A549 treated with dexamethasone at 1 μM for 4 hours (cell line): Measurements from ENCODE around the gene G0S2. TPM values are rescaled to one million over a fixed set of nuclear protein-coding genes. Genes with fewer than 3 reads are reported as not detected.

Source experiments
- total RNA-seq: library from RNA; stranded (reverse); fragments of 200-300 nt; extraction: Qiagen RNA extraction; gene quantifications from 5 replicates; pipeline ENCODE4 v1.2.3, GENCODE V29; 2022

Gene G0S2, protein sequence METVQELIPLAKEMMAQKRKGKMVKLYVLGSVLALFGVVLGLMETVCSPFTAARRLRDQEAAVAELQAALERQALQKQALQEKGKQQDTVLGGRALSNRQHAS
- total RNA-seq: 3.2 to 4.1 TPM (median 3.4 TPM) in 5 replicates

DNA sequence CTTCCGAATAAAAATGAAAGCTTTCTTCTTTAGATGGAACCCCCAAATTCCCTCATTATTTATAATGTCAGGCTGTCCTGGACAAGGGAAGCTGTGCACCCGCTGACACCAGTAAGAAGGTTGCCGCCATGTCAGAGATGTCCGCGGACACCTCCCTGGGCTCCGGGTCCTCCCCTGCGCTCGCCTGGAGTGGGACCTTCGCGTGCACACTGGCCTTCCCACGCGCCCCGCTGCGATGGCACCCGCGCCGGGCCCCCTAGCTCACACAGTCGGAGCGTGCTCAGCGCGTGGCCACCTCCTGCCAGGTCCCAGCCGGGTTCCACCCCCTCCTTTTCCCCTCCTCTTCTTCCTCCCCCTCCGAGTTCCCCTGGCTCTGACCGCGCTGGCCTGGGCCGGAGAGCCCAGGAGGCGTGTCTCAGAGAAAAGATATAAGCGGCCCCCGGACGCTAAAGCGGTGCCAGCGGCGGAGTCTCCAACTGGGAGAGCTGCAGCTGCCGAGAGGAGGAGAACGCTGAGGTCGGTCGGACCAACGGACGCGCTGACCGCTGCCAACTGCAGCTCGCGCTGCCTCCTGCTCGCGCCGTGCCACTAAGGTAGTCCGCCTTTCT, at the start of gene G0S2:
TSS of gene G0S2 (plus strand) at position 456 of the 608 bp plus-strand sequence. CDS start 273 bp downstream, outside the sequence.

DNA sequence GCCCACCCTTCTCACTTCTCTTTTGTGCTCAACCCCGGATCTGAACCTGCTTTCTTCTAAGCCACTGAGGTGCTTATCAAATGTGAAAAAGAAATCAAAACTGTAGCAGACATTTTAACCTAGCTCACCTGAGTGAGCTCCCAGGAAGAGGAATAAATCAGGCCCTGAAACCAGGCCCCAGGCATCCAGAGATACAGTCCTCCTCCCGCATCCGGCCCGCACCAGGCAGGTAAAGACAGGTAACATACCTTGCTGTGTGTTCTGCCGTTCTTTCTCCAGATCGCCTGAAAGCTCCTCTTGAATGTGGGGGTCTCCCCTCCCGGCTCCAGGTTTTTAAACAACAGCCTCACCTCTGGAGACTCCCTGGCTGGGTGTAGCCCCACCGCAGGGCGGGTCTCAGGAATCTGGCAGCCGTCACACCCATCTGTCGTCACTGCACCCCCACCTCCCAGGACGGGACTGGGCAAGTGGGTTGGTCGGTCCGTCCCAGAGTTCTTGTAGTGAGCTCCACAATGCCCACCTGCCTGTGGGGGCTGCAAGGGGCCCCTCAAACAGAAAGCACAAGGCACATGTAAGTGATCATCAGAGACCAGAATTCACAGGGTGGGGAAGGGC, 23.0 kb upstream of the G0S2 start, which contains the start of gene LAMB3:
TSS of gene LAMB3 (minus strand) at position 305 of the 615 bp plus-strand sequence. CDS start 1,481 bp downstream, outside the sequence.

DNA sequence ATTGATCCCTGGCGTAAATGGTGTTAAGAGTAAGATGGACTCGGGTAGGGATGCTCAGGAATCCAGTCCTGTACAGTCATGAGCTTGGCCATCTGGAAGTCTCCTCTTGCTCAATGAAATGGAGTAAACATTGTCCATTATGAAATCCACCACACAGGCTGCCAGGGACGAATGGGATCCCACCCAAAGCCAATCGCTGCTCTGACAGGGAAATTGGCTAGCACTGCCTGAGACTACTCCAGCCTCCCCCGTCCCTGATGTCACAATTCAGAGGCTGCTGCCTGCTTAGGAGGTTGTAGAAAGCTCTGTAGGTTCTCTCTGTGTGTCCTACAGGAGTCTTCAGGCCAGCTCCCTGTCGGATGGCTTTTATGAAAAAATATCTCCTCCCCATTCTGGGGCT, 29.4 kb downstream of the G0S2 start, which contains the start of gene HSD11B1:
TSS of gene HSD11B1 (plus strand) at position 263 of the 400 bp plus-strand sequence. CDS start at position 360, 97 bp downstream.

Other genes with a start within 250 kb of the G0S2 start
- 0.14 to 0.43 TPM (median 0.30 TPM) in 5 replicates for gene CAMK1G, start 91.7 kb upstream of the G0S2 start, total RNA-seq
- 14.4 to 21.7 TPM (median 19.4 TPM) in 5 replicates for gene LAMB3, start 23.0 kb upstream of the G0S2 start, total RNA-seq
- gene HSD11B1, start 29.4 kb downstream of the G0S2 start, total RNA-seq: 0.26 to 0.62 TPM (median 0.45 TPM) in 5 replicates
- gene TRAF3IP3, start 80.6 kb downstream of the G0S2 start, total RNA-seq: not detected in 5 replicates
- gene C1orf74, start 109.1 kb downstream of the G0S2 start, total RNA-seq: 1.3 to 2.0 TPM (median 1.8 TPM) in 5 replicates
- 0.13 to 0.29 TPM (median 0.21 TPM) in 5 replicates for gene IRF6, start 130.7 kb downstream of the G0S2 start, total RNA-seq
- gene UTP25, start 152.6 kb downstream of the G0S2 start, total RNA-seq: 10.1 to 12.6 TPM (median 11.5 TPM) in 5 replicates